GM12873 (cell line): ENCODE results near the gene CD151.

Experiments used
- CTCF ChIP-seq: IDR thresholded peaks from 2 replicates; pipeline ENCODE4 v1.5.1; 2012; ENCODE audit warnings: low read depth, mild to moderate bottlenecking, moderate library complexity, low read length, control low read depth; ENCODE audit not compliant: insufficient read depth; ENCODE audit errors: missing control alignments

CD151 gene

GRCh38 chr11:808427-809286 is 24.1 kb upstream of the CD151 start:
- peak; percentile 37 for TF ChIP-seq CTCF

- no peak for TF ChIP-seq CTCF
These were observed 23.3 kb upstream of the CD151 start, which contains the start of gene RPLP2 for GRCh38 chr11:809287-810039. Gene RPLP2 (plus strand): TSS chr11:809967. CDS start chr11:810235, 268 bp downstream.

DNA sequence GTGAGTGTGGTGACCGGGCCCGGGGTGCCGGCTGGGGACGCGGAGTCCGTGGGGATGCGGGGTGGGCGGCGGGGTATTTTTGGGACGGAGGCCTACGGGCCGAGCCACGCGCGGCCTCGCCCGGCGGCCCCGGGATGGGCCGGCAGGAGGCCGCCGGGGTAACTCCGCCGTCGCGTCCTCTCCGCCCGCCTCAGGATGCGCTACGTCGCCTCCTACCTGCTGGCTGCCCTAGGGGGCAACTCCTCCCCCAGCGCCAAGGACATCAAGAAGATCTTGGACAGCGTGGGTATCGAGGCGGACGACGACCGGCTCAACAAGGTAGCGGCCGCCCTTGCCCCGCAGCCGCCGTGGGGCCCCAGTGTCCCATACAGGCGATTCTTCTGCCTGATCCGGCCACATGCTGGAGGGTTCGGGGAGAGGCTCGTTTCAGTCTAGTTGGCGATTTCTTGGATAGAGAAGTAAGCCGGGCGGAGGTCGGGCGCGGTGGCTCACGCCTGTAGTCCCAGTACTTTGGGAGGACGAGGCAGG is 22.6 kb upstream of the CD151 start:
- peak; percentile 4 for TF ChIP-seq CTCF

DNA sequence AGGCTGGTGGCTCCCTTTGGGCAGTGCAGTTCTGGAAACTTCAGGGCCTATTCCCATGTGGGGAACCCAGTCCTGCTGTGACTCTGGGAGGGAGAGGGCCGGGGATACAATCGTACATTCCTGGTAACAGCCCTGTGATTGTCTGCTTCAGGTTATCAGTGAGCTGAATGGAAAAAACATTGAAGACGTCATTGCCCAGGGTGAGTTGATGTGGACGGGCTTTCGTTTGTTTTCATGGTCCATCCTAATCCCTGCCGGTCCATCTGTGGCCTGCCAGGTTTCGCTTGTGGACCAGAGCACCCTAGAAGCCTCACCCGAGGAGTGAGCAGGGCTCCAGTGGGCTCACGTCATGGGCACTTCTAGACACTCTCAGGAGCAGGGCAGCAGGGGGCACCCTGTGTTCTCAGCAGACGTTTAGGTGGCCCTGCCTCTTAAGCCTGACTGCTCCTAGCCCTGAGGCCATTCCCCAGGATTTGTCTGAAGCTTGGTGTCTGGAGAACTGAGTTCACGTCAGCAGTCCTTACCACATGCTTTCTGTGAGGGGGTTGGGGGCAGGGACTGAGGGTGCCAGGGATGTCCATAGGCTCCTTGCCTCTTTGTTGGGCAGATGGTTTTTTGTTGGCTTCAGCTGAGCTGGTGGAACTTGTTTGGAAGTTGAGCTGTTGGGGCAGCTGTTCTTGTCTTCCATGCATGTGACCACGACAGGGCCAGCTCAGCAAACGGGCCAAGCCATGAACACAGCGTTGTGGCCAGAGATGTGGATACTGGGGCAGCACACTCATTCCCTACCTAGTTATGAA is 21.1 kb upstream of the CD151 start:
- peak; percentile 8 for TF ChIP-seq CTCF

DNA sequence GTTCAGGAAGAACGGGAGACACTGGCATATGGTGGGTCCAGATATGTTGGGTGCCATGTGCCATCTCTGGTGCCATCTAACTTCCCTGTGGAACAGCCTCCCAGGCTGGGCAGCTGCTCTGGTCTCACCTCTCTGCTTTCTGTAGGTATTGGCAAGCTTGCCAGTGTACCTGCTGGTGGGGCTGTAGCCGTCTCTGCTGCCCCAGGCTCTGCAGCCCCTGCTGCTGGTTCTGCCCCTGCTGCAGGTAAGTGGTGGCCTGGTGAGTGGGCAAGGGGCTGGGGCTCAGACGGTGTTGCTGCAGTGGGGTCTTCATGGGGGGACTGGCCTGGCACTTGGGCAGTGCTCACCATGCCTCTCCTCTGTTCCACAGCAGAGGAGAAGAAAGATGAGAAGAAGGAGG is 20.4 kb upstream of the CD151 start:
- no peak for TF ChIP-seq CTCF

- no peak for TF ChIP-seq CTCF
These were observed 19.7 kb upstream of the CD151 start for GRCh38 chr11:813072-813455.
